GM21381 (cell line): ENCODE data around the gene SH3TC2.

Experiments
- ATAC-seq: cut with Tn5 transposase; IDR thresholded peaks from one replicate; pipeline ENCODE4 v1.9.1; 2021; ENCODE audit warnings: mild to moderate bottlenecking, moderate library complexity; ENCODE audit not compliant: unreplicated experiment

Gene SH3TC2

GRCh38 chr5:149030838-149031397, 31.9 kb downstream of the SH3TC2 start:
- ATAC-seq: no peak

- ATAC-seq: no peak
Observed at GRCh38 chr5:149030392-149030791, 32.5 kb downstream of the SH3TC2 start.

- ATAC-seq: no peak
Observed at GRCh38 chr5:149028984-149029383, 33.9 kb downstream of the SH3TC2 start.

GRCh38 chr5:149028161-149028560, 34.7 kb downstream of the SH3TC2 start:
- no peak for ATAC-seq

- no peak for ATAC-seq
Observed at GRCh38 chr5:149027636-149028035, 35.2 kb downstream of the SH3TC2 start.

GRCh38 chr5:149024943-149025342, 37.9 kb downstream of the SH3TC2 start:
- no peak for ATAC-seq

- no peak for ATAC-seq
Observed at GRCh38 chr5:149024477-149024876, 38.4 kb downstream of the SH3TC2 start.

- ATAC-seq: no peak
Observed at GRCh38 chr5:149022200-149022599, 40.7 kb downstream of the SH3TC2 start.

- ATAC-seq: no peak
Observed at GRCh38 chr5:149019679-149020078, 43.2 kb downstream of the SH3TC2 start.

GRCh38 chr5:149018909-149019443, 43.9 kb downstream of the SH3TC2 start:
- ATAC-seq: no peak

- ATAC-seq: no peak
Observed at GRCh38 chr5:149017636-149018035, 45.2 kb downstream of the SH3TC2 start.

- no peak for ATAC-seq
Observed at GRCh38 chr5:149015561-149015960, 47.3 kb downstream of the SH3TC2 start.

- no peak for ATAC-seq
Observed at GRCh38 chr5:149015126-149015525, 47.7 kb downstream of the SH3TC2 start.

- no peak for ATAC-seq
Observed at GRCh38 chr5:149014571-149015031, 48.3 kb downstream of the SH3TC2 start.

- no peak for ATAC-seq
Observed at GRCh38 chr5:149013796-149014195, 49.1 kb downstream of the SH3TC2 start.

- ATAC-seq: no peak
Observed at GRCh38 chr5:149012350-149012749, 50.5 kb downstream of the SH3TC2 start.

- no peak for ATAC-seq
Observed at GRCh38 chr5:149011728-149012127, 51.1 kb downstream of the SH3TC2 start.

- ATAC-seq: no peak
Observed at GRCh38 chr5:149011084-149011483, 51.8 kb downstream of the SH3TC2 start.

GRCh38 chr5:149007174-149007573, 55.7 kb downstream of the SH3TC2 start:
- ATAC-seq: no peak

- ATAC-seq: no peak
Observed at GRCh38 chr5:149006426-149006825, 56.4 kb downstream of the SH3TC2 start.

- no peak for ATAC-seq
Observed at GRCh38 chr5:149005077-149005892, 57.6 kb downstream of the SH3TC2 start.

GRCh38 chr5:149004559-149004958, 58.3 kb downstream of the SH3TC2 start:
- ATAC-seq: no peak
